ENCODE measurements around the gene NLRP2B. TPM values are rescaled to one million over a fixed set of nuclear protein-coding genes. Genes with fewer than 3 reads are reported as not detected.
"Not testable (repeated sequence)": the region's sequence is repeated elsewhere in the genome, so short reads cannot be mapped to it uniquely, and the experiment has no call there.

The NLRP2B gene
- not detected for total RNA-seq
- polyA plus RNA-seq = not detected

GRCh38 chrX:57680160-57680559 is at the start of gene NLRP2B:
Gene NLRP2B (minus strand): TSS chrX:57680260.
- Histone ChIP-seq H3K27me3 (ENCODE audit: insufficient read depth, low read length) (no peaks in the 10 kb centered on the region), H3K27ac (ENCODE audit: low read depth, low read length) (no peak within 1 kb of the TSS), H3K4me3 (ENCODE audit: low read length in 2 of 2) (no peak within 1 kb of the TSS), H3K36me3 (ENCODE audit: insufficient read depth, low read length) (no peaks in the 10 kb centered on the region), H3K4me1 (ENCODE audit: insufficient read depth, low read length) (no peaks in the 10 kb centered on the region), H3K9me3 (ENCODE audit: control insufficient read depth in 1 of 2, low read length in 2 of 2) (no peaks in the 10 kb centered on the region)
- no peak for DNase-seq
- CTCF ChIA-PET (ENCODE audit: partially characterized antibody) = no interaction called here
- Mint-ChIP-seq H3K9me3 (peaks cover 0 to 10% (median 0%) of the 10 kb centered on the region in 8 donors), H3K27me3 (peaks cover 1 to 2% of the 10 kb centered on the region in 2 donors), H3K4me3 (no peak within 1 kb of the TSS), H3K36me3 (no peaks in the 10 kb centered on the region), H3K27ac (no peak within 1 kb of the TSS), H3K4me1 (no peaks in the 10 kb centered on the region)
- POLR2A ChIA-PET (ENCODE audit: partially characterized antibody) = no interaction called here
- intact Hi-C loops (cut with micrococcal nuclease) = no loop called here

GRCh38 chrX:57725995-57726394 is 45.9 kb upstream of the NLRP2B start:
- H3K4me1 ChIP-seq (ENCODE audit: insufficient read depth, low read length); H3K36me3 Mint-ChIP-seq; intact Hi-C loops (cut with micrococcal nuclease); CTCF ChIA-PET (ENCODE audit: partially characterized antibody); POLR2A ChIA-PET (ENCODE audit: partially characterized antibody); H3K36me3 ChIP-seq (ENCODE audit: insufficient read depth, low read length); H3K4me3 Mint-ChIP-seq; H3K4me1 Mint-ChIP-seq; H3K27ac Mint-ChIP-seq; H3K27ac ChIP-seq (ENCODE audit: low read depth, low read length); H3K9me3 ChIP-seq (ENCODE audit: control insufficient read depth in 1 of 2, low read length in 2 of 2); DNase-seq; H3K27me3 ChIP-seq (ENCODE audit: insufficient read depth, low read length); H3K4me3 ChIP-seq (ENCODE audit: low read length in 2 of 2); H3K27me3 Mint-ChIP-seq: not testable (repeated sequence)
- peaks cover 0 to 17% (median 13%) of the 10 kb centered on the region in 8 donors for H3K9me3 Mint-ChIP-seq

- Mint-ChIP-seq H3K4me3 (no peak overlapping the region), H3K36me3 (no peaks in the 10 kb centered on the region), H3K27ac (no peak overlapping the region), H3K4me1 (no peaks in the 10 kb centered on the region), H3K9me3 (peaks cover 0 to 7% (median 0%) of the 10 kb centered on the region in 8 donors), H3K27me3 (peaks cover 1 to 2% of the 10 kb centered on the region in 2 donors)
- DNase-seq = no peak
- no peaks in the 10 kb centered on the region for H3K4me1 ChIP-seq (ENCODE audit: insufficient read depth, low read length)
- ChIA-PET CTCF (ENCODE audit: partially characterized antibody) (no interaction called here), POLR2A (ENCODE audit: partially characterized antibody) (no interaction called here)
- intact Hi-C loops (cut with micrococcal nuclease) = no loop called here
- no peak overlapping the region for H3K27ac ChIP-seq (ENCODE audit: low read depth, low read length)
- H3K36me3 ChIP-seq (ENCODE audit: insufficient read depth, low read length) = no peaks in the 10 kb centered on the region
- no peaks in the 10 kb centered on the region for H3K9me3 ChIP-seq (ENCODE audit: control insufficient read depth in 1 of 2, low read length in 2 of 2)
- no peaks in the 10 kb centered on the region for H3K27me3 ChIP-seq (ENCODE audit: insufficient read depth, low read length)
- H3K4me3 ChIP-seq (ENCODE audit: low read length in 2 of 2) = no peak overlapping the region
Observed at GRCh38 chrX:57681341-57681740, 1.3 kb upstream of the NLRP2B start.

- intact Hi-C loops (cut with micrococcal nuclease) = no loop called here
- no peaks in the 10 kb centered on the region for H3K9me3 ChIP-seq (ENCODE audit: control insufficient read depth in 1 of 2, low read length in 2 of 2)
- Mint-ChIP-seq H3K27me3 (peaks cover 0 to 2% of the 10 kb centered on the region in 2 donors), H3K27ac (no peak overlapping the region), H3K4me1 (no peaks in the 10 kb centered on the region), H3K9me3 (peaks cover 0 to 23% (median 4%) of the 10 kb centered on the region in 8 donors), H3K4me3 (no peak overlapping the region), H3K36me3 (no peaks in the 10 kb centered on the region)
- POLR2A ChIA-PET (ENCODE audit: partially characterized antibody) = no interaction called here
- H3K27ac ChIP-seq (ENCODE audit: low read depth, low read length) = no peak overlapping the region
- DNase-seq = peak in 1 of 5 donors; percentile 27
- no peaks in the 10 kb centered on the region for H3K27me3 ChIP-seq (ENCODE audit: insufficient read depth, low read length)
- no peaks in the 10 kb centered on the region for H3K36me3 ChIP-seq (ENCODE audit: insufficient read depth, low read length)
- H3K4me3 ChIP-seq (ENCODE audit: low read length in 2 of 2) = no peak overlapping the region
- no peaks in the 10 kb centered on the region for H3K4me1 ChIP-seq (ENCODE audit: insufficient read depth, low read length)
- CTCF ChIA-PET (ENCODE audit: partially characterized antibody) = no interaction called here
Observed at GRCh38 chrX:57678686-57679428, 1.2 kb downstream of the NLRP2B start.

- CTCF ChIA-PET (ENCODE audit: partially characterized antibody) = no interaction called here
- intact Hi-C loops (cut with micrococcal nuclease) = no loop called here
- Histone ChIP-seq H3K27ac (ENCODE audit: low read depth, low read length) (no peak overlapping the region), H3K9me3 (ENCODE audit: control insufficient read depth in 1 of 2, low read length in 2 of 2) (no peaks in the 10 kb centered on the region), H3K36me3 (ENCODE audit: insufficient read depth, low read length) (no peaks in the 10 kb centered on the region), H3K4me3 (ENCODE audit: low read length in 2 of 2) (no peak overlapping the region), H3K27me3 (ENCODE audit: insufficient read depth, low read length) (no peaks in the 10 kb centered on the region), H3K4me1 (ENCODE audit: insufficient read depth, low read length) (no peaks in the 10 kb centered on the region)
- Mint-ChIP-seq H3K27ac (no peak overlapping the region), H3K9me3 (peaks cover 0 to 35% (median 7%) of the 10 kb centered on the region in 8 donors), H3K36me3 (no peaks in the 10 kb centered on the region), H3K27me3 (peaks cover 0 to 2% of the 10 kb centered on the region in 2 donors), H3K4me3 (no peak overlapping the region), H3K4me1 (no peaks in the 10 kb centered on the region)
- POLR2A ChIA-PET (ENCODE audit: partially characterized antibody) = no interaction called here
- no peak for DNase-seq
Observed at GRCh38 chrX:57677132-57677858, 2.8 kb downstream of the NLRP2B start.

- no peak overlapping the region for H3K27ac ChIP-seq (ENCODE audit: low read depth, low read length)
- POLR2A ChIA-PET (ENCODE audit: partially characterized antibody) = no interaction called here
- intact Hi-C loops (cut with micrococcal nuclease) = no loop called here
- no peaks in the 10 kb centered on the region for H3K27me3 ChIP-seq (ENCODE audit: insufficient read depth, low read length)
- Mint-ChIP-seq H3K4me1 (no peaks in the 10 kb centered on the region), H3K27ac (no peak overlapping the region), H3K27me3 (peaks cover 0 to 2% of the 10 kb centered on the region in 2 donors), H3K36me3 (no peaks in the 10 kb centered on the region), H3K4me3 (no peak overlapping the region), H3K9me3 (peaks cover 0 to 35% (median 7%) of the 10 kb centered on the region in 8 donors)
- DNase-seq = no peak
- H3K4me3 ChIP-seq (ENCODE audit: low read length in 2 of 2) = no peak overlapping the region
- H3K4me1 ChIP-seq (ENCODE audit: insufficient read depth, low read length) = no peaks in the 10 kb centered on the region
- no peaks in the 10 kb centered on the region for H3K9me3 ChIP-seq (ENCODE audit: control insufficient read depth in 1 of 2, low read length in 2 of 2)
- H3K36me3 ChIP-seq (ENCODE audit: insufficient read depth, low read length) = no peaks in the 10 kb centered on the region
- CTCF ChIA-PET (ENCODE audit: partially characterized antibody) = no interaction called here
Observed at GRCh38 chrX:57675320-57675719, 4.7 kb downstream of the NLRP2B start.

GRCh38 chrX:57674861-57675260 is 5.2 kb downstream of the NLRP2B start:
- no peak overlapping the region for H3K27ac ChIP-seq (ENCODE audit: low read depth, low read length)
- CTCF ChIA-PET (ENCODE audit: partially characterized antibody) = no interaction called here
- intact Hi-C loops (cut with micrococcal nuclease) = no loop called here
- H3K27me3 Mint-ChIP-seq = peaks cover 0 to 2% of the 10 kb centered on the region in 2 donors
- peaks cover 0 to 35% (median 7%) of the 10 kb centered on the region in 8 donors for H3K9me3 Mint-ChIP-seq
- no peaks in the 10 kb centered on the region for H3K27me3 ChIP-seq (ENCODE audit: insufficient read depth, low read length)
- H3K4me1 Mint-ChIP-seq = no peaks in the 10 kb centered on the region
- DNase-seq = no peak
- H3K9me3 ChIP-seq (ENCODE audit: control insufficient read depth in 1 of 2, low read length in 2 of 2) = no peaks in the 10 kb centered on the region
- no peaks in the 10 kb centered on the region for H3K4me1 ChIP-seq (ENCODE audit: insufficient read depth, low read length)
- POLR2A ChIA-PET (ENCODE audit: partially characterized antibody) = no interaction called here
- no peaks in the 10 kb centered on the region for H3K36me3 ChIP-seq (ENCODE audit: insufficient read depth, low read length)
- no peaks in the 10 kb centered on the region for H3K36me3 Mint-ChIP-seq
- no peak overlapping the region for H3K27ac Mint-ChIP-seq
- no peak overlapping the region for H3K4me3 ChIP-seq (ENCODE audit: low read length in 2 of 2)
- H3K4me3 Mint-ChIP-seq = no peak overlapping the region
